GM06990 (cell line): Measurements from ENCODE around the gene TMEM125.

Source experiments
- DNase-seq: peaks from one replicate; pipeline ENCODE4 v3.0.0-alpha.2; 2011; ENCODE audit not compliant: insufficient read length; ENCODE audit errors: extremely low read depth
- H3K27me3 ChIP-seq: replicated peaks from 2 replicates; pipeline ENCODE4 v1.6.0; 2011; ENCODE audit warnings: low read length; ENCODE audit not compliant: control insufficient read depth, insufficient read depth
- H3K36me3 ChIP-seq: 2 replicates; pipeline ENCODE4 v1.5.1; 2011; ENCODE audit warnings: low read length; ENCODE audit not compliant: control insufficient read depth, insufficient read depth
- H3K4me3 ChIP-seq: replicated peaks from 2 replicates; pipeline ENCODE4 v1.5.1; 2011; ENCODE audit warnings: low read depth, mild to moderate bottlenecking, control low read depth, low read length
- CTCF ChIP-seq: IDR thresholded peaks from 2 replicates; pipeline ENCODE4 v1.5.1; 2011; ENCODE audit warnings: low read length, control low read depth, mild to moderate bottlenecking, inconsistent platforms; ENCODE audit not compliant: insufficient read depth, poor library complexity, severe bottlenecking

Gene TMEM125

GRCh38 chr1:43255438-43256210 is 14.2 kb upstream of the TMEM125 start:
- no peak for TF ChIP-seq CTCF
- no peak overlapping the region for H3K4me3 ChIP-seq
- no peaks in the 10 kb centered on the region for H3K27me3 ChIP-seq
- H3K36me3 ChIP-seq, result no peaks in the 10 kb centered on the region; the same call in 1 of the 2 replicates
- no peak for DNase-seq

- Histone ChIP-seq H3K4me3 (no peak overlapping the region), H3K27me3 (no peaks in the 10 kb centered on the region), H3K36me3 (no peaks in the 10 kb centered on the region; the same call in 1 of the 2 replicates)
- no peak for DNase-seq
- no peak for TF ChIP-seq CTCF
Measured at GRCh38 chr1:43256675-43257570, 12.9 kb upstream of the TMEM125 start.

- Histone ChIP-seq H3K36me3 (no peaks in the 10 kb centered on the region; the same call in 1 of the 2 replicates), H3K27me3 (no peaks in the 10 kb centered on the region), H3K4me3 (no peak overlapping the region)
- TF ChIP-seq CTCF, result no peak
- no peak for DNase-seq
Measured at GRCh38 chr1:43258370-43258769, 11.4 kb upstream of the TMEM125 start.

GRCh38 chr1:43265431-43265830 is 4.4 kb upstream of the TMEM125 start:
- H3K27me3 ChIP-seq, result no peaks in the 10 kb centered on the region; the same call in 1 of the 2 replicates
- no peak for TF ChIP-seq CTCF
- no peak for DNase-seq
- H3K36me3 ChIP-seq, result no peaks in the 10 kb centered on the region
- H3K4me3 ChIP-seq, result no peak overlapping the region

GRCh38 chr1:43266881-43267280 is 2.9 kb upstream of the TMEM125 start:
- Histone ChIP-seq H3K36me3 (no peaks in the 10 kb centered on the region), H3K4me3 (no peak overlapping the region), H3K27me3 (no peaks in the 10 kb centered on the region; the same call in 1 of the 2 replicates)
- no peak for TF ChIP-seq CTCF
- DNase-seq, result no peak
